ENCODE data around the gene NPTXR. TPM values are rescaled to one million over a fixed set of nuclear protein-coding genes. Genes with fewer than 3 reads are reported as not detected.

The NPTXR gene
- total and polyA plus RNA-seq, 2 donors (not counting 3 experiments of a cell fraction or from before 2014, with no cell fraction given) = 0.37 to 0.73 TPM

DNA sequence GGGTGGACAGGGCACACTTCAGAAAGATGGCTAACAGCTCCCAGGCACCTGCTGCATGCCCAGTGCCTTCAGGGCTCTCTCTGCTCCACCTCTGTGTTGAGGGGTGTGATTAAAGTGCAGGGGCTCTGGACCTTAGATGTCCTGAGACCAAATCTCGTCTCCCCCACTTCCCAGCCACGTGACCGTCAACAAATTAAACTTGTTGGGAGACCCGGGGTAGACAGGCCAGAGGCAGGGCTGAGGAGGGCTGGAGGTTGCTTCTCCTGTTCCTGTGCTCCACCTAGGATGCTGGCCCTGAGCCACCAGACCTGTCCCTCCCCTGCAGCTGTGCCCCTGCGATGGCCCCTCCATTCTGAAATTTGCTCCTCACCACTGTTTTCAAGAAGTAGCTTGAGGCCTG is 17.0 kb downstream of the NPTXR start:
- no peaks in the 10 kb centered on the region for H3K36me3 ChIP-seq (ENCODE audit: control insufficient read depth in 2 of 2, extremely low read depth in 1 of 2, insufficient read depth in 2 of 2, low read length in 2 of 2)
- H3K4me2 ChIP-seq (ENCODE audit: insufficient read depth, low read length) = no peak overlapping the region
- H3K9ac ChIP-seq (replicated peaks; ENCODE audit: extremely low read depth, insufficient read depth, low read length) = no peak overlapping the region
- ChIA-PET CTCF (interaction anchor here (1.3 to 1.4 kb wide), 3 partner anchors 16 to 60 kb away, joined by 4 to 8 read pairs (median 4); no protein-coding TSS in a partner anchor), POLR2A (no interaction called here)
- intact Hi-C loops (cut with micrococcal nuclease) (no loop called here), dilution Hi-C loops (cut with MboI; ENCODE audit: extremely low pct_ligation_motif_present, low sequenced_read_pairs) (no loop called here)
- BruUV-seq (replicated peaks) = no TSS peak
- no peaks in the 10 kb centered on the region for H3K4me1 ChIP-seq (ENCODE audit: control insufficient read depth, extremely low read depth, insufficient read depth, low read length)
- no peaks in the 10 kb centered on the region for H3K9me3 ChIP-seq (replicated peaks; ENCODE audit: control insufficient read depth, insufficient read depth, low read length)
- no peaks in the 10 kb centered on the region for H4K20me1 ChIP-seq (replicated peaks; ENCODE audit: control insufficient read depth, extremely low read depth, insufficient read depth, low read length)
- no peak overlapping the region for H3K27ac ChIP-seq (ENCODE audit: insufficient read depth, low read depth, low read length)
- H3K9me1 ChIP-seq (replicated peaks; ENCODE audit: control insufficient read depth, extremely low read depth, insufficient read depth, low read length) = no peaks in the 10 kb centered on the region
- H3K27me3 ChIP-seq (ENCODE audit: control insufficient read depth in 2 of 2, insufficient read depth in 2 of 2, low read length in 2 of 2) = no peaks in the 10 kb centered on the region
- FAIRE-seq (no peak), DNase-seq (ENCODE audit: low read depth, low spot score) (no peak)
- H2AFZ ChIP-seq (ENCODE audit: low read depth, low read length) = no peak overlapping the region
- H3K4me3 ChIP-seq (replicated peaks in 1 of 3; ENCODE audit: insufficient read depth in 1 of 3, low read depth in 1 of 3, low read length in 3 of 3) = no peak overlapping the region
- TF ChIP-seq MYC (IDR thresholded peaks at IDR 0.05; ENCODE audit: low read depth, low read length) (no peak), FOS (IDR thresholded peaks at IDR 0.05; ENCODE audit: borderline replicate concordance, insufficient read depth, low read length) (no peak), POLR2A (IDR thresholded peaks at IDR 0.05; ENCODE audit: low read depth, low read length) (no peak), GATA2 (IDR thresholded peaks at IDR 0.05; ENCODE audit: insufficient read depth, insufficient read length, low read depth, low read length) (no peak), JUN (IDR thresholded peaks at IDR 0.05; ENCODE audit: borderline replicate concordance, insufficient read depth, insufficient read length, low read depth) (no peak), EZH2 (IDR thresholded peaks at IDR 0.05; ENCODE audit: borderline replicate concordance, low read depth, low read length, severe bottlenecking) (no peak)
- TF ChIP-seq, protein P1, sequence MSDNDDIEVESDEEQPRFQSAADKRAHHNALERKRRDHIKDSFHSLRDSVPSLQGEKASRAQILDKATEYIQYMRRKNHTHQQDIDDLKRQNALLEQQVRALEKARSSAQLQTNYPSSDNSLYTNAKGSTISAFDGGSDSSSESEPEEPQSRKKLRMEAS (IDR thresholded peaks at IDR 0.05; ENCODE audit: insufficient read depth, insufficient read length) = no peak
- no peaks in the 10 kb centered on the region for H3K79me2 ChIP-seq (ENCODE audit: control insufficient read depth, insufficient read depth, low read length)

DNA sequence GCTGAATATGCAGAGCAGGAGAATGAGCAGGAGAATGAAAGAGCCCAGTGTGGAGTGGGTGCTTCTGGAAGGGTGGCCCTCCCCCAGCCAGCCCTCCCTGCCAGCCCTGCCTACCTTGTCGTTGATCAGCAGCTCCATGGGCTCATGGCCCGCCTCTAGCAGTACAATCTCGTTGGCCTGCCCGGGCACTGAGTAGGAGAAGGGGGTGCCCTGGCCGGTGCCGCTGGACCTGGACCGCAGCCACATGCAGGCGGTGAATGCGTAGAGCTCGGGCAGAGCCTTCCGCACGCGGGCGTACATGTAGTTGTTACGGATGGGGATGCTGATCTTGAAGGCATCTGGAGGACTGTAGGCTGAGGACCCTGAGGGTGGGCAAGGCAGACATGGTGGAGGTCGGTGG is 17.4 kb downstream of the NPTXR start:
- Histone ChIP-seq H3K4me1 (ENCODE audit: control insufficient read depth, extremely low read depth, insufficient read depth, low read length) (no peaks in the 10 kb centered on the region), H3K4me2 (ENCODE audit: insufficient read depth, low read length) (no peak overlapping the region), H3K9ac (replicated peaks; ENCODE audit: extremely low read depth, insufficient read depth, low read length) (no peak overlapping the region), H3K79me2 (ENCODE audit: control insufficient read depth, insufficient read depth, low read length) (no peaks in the 10 kb centered on the region), H3K27me3 (ENCODE audit: control insufficient read depth in 2 of 2, insufficient read depth in 2 of 2, low read length in 2 of 2) (no peaks in the 10 kb centered on the region), H2AFZ (ENCODE audit: low read depth, low read length) (no peak overlapping the region), H4K20me1 (replicated peaks; ENCODE audit: control insufficient read depth, extremely low read depth, insufficient read depth, low read length) (no peaks in the 10 kb centered on the region), H3K9me3 (replicated peaks; ENCODE audit: control insufficient read depth, insufficient read depth, low read length) (no peaks in the 10 kb centered on the region), H3K9me1 (replicated peaks; ENCODE audit: control insufficient read depth, extremely low read depth, insufficient read depth, low read length) (no peaks in the 10 kb centered on the region), H3K27ac (ENCODE audit: insufficient read depth, low read depth, low read length) (no peak overlapping the region), H3K4me3 (replicated peaks in 1 of 3; ENCODE audit: insufficient read depth in 1 of 3, low read depth in 1 of 3, low read length in 3 of 3) (no peak overlapping the region), H3K36me3 (ENCODE audit: control insufficient read depth in 2 of 2, extremely low read depth in 1 of 2, insufficient read depth in 2 of 2, low read length in 2 of 2) (no peaks in the 10 kb centered on the region)
- ChIA-PET POLR2A (no interaction called here), CTCF (interaction anchor here (1.3 to 1.4 kb wide), 3 partner anchors 17 to 60 kb away, joined by 4 to 8 read pairs (median 4); no protein-coding TSS in a partner anchor)
- TF ChIP-seq MYC (IDR thresholded peaks at IDR 0.05; ENCODE audit: low read depth, low read length) = no peak
- TF ChIP-seq, protein P2, sequence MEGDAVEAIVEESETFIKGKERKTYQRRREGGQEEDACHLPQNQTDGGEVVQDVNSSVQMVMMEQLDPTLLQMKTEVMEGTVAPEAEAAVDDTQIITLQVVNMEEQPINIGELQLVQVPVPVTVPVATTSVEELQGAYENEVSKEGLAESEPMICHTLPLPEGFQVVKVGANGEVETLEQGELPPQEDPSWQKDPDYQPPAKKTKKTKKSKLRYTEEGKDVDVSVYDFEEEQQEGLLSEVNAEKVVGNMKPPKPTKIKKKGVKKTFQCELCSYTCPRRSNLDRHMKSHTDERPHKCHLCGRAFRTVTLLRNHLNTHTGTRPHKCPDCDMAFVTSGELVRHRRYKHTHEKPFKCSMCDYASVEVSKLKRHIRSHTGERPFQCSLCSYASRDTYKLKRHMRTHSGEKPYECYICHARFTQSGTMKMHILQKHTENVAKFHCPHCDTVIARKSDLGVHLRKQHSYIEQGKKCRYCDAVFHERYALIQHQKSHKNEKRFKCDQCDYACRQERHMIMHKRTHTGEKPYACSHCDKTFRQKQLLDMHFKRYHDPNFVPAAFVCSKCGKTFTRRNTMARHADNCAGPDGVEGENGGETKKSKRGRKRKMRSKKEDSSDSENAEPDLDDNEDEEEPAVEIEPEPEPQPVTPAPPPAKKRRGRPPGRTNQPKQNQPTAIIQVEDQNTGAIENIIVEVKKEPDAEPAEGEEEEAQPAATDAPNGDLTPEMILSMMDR (IDR thresholded peaks at IDR 0.05; ENCODE audit: extremely low read depth in 1 of 2, insufficient read depth in 1 of 2, low read depth in 1 of 2, low read length in 2 of 2) = no peak
- TF ChIP-seq, protein P1 (IDR thresholded peaks at IDR 0.05; ENCODE audit: insufficient read depth, insufficient read length) = no peak
- no peak for DNase-seq (ENCODE audit: low read depth, low spot score)
- dilution Hi-C loops (cut with MboI; ENCODE audit: extremely low pct_ligation_motif_present, low sequenced_read_pairs) = no loop called here
- no peak for FAIRE-seq
- BruUV-seq (replicated peaks) = no TSS peak
- intact Hi-C loops (cut with micrococcal nuclease) = no loop called here
